Measurements from ENCODE around the gene MRPS27. TPM values are rescaled to one million over a fixed set of nuclear protein-coding genes. Genes with fewer than 3 reads are reported as not detected.

The MRPS27 gene
- total RNA-seq (2012; rRNA removed) (80.3 and 90.5 TPM in 2 replicates), polyA plus RNA-seq (2012; rRNA removed) (38.7 and 46.9 TPM in 2 replicates), Bru-seq, nascent RNA (percentile 81 among the genes with signal in this experiment), BruChase-seq, experiment 1, labeled RNA remaining after a 6-hour chase (percentile 67 among the genes with signal in this experiment), BruChase-seq, experiment 2, labeled RNA remaining after a 2-hour chase (percentile 67 among the genes with signal in this experiment)
- polyA plus RNA-seq (2012; cell fraction: cytosol; rRNA removed): 21.4 and 34.8 TPM in 2 replicates
- 20.3 and 37.8 TPM in 2 replicates for polyA plus RNA-seq (2012; cell fraction: nucleus; rRNA removed; ENCODE audit: low replicate concordance)
- long read RNA-seq, transcript MRPS27-201 (11 exons, 2,785 nt): major isoform, 56 of 76 reads
- long read RNA-seq, partial matches to known transcripts: 3 of 76 reads
- long read RNA-seq, other reads (novel, unspliced or antisense): 13 of 76 reads

DNA sequence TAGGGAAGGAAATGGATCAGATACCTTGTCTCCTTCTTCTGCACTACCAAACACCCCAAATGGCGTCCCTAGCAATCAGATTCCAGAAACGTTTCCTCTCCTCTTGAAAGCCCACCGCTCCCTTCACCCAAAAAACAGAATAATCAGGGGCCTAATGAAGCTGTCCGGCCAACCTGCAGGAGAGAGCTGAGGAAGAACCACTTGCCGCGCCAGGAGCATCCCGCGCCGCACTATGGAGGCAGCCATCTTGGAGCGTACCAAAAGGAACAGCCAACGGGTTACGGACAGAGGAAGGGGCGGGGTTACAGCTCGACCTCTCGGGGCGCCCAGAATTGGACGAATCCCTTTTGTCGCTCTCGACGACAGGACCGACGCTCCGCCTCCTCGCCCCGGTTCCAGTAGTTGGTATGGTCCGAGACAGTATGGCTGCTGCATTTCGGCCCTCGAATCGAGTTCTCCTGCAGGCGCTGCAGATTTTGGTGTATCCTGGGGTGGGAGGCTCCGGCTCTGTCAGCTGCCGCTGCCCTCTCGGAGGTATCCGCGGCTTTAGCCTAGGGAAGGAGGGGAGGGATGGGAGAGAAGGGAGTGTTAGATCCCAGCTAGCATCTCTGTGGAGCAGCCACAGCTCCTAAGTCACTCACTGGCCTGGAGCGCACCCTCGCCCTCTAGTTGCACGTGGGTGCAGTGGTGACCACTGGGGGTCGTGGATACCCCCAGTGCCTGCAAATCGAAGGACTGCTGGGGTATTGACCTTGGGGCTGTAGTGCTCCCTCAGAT is at the start of gene MRPS27, which contains the start of gene PTCD2:
TSS of gene MRPS27 (minus strand) at position 265 of the 777 bp plus-strand sequence. CDS start at position 246, 19 bp downstream.
TSS of gene PTCD2 (plus strand) at position 398 of the 777 bp plus-strand sequence. CDS start at position 408, 10 bp downstream.
- in situ Hi-C loops (cut with MboI; ENCODE audit: low sequenced_read_pairs): loop anchor here (25.0 kb wide), 1 partner anchor 733 kb away; the partner anchor contains the start of gene MCCC2
- 0 out of 2 replicates have a peak, but pooled peaks have one; percentile 3 for TF ChIP-seq CTCF (conservative IDR thresholded peaks at IDR 0.05; ENCODE audit: low read depth, low read length)
- no peak for TF ChIP-seq ELK1 (IDR thresholded peaks at IDR 0.05; ENCODE audit: borderline replicate concordance, low read depth, low read length)
- TF ChIP-seq, protein P1, sequence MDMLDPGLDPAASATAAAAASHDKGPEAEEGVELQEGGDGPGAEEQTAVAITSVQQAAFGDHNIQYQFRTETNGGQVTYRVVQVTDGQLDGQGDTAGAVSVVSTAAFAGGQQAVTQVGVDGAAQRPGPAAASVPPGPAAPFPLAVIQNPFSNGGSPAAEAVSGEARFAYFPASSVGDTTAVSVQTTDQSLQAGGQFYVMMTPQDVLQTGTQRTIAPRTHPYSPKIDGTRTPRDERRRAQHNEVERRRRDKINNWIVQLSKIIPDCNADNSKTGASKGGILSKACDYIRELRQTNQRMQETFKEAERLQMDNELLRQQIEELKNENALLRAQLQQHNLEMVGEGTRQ (IDR thresholded peaks at IDR 0.05; ENCODE audit: low read depth, low read length): no peak
- no peak for TF ChIP-seq CEBPB (IDR thresholded peaks at IDR 0.05; ENCODE audit: low read depth, low read length)
- TF ChIP-seq SMC3 (IDR thresholded peaks at IDR 0.05; ENCODE audit: low read depth, low read length): no peak
- peak; percentile 67; the same call in 1 of the 2 replicates for TF ChIP-seq MAZ (IDR thresholded peaks at IDR 0.05; ENCODE audit: borderline replicate concordance, low read depth, low read length)
- no peak for TF ChIP-seq NFE2L2 (IDR thresholded peaks at IDR 0.05; ENCODE audit: low read depth, low read length)
- peak; percentile 96 for TF ChIP-seq BHLHE40 (IDR thresholded peaks at IDR 0.05; ENCODE audit: low read depth, low read length)
- TF ChIP-seq MAFK (IDR thresholded peaks at IDR 0.05; ENCODE audit: low read depth, low read length): no peak
- no peak for TF ChIP-seq FOS (IDR thresholded peaks at IDR 0.05; ENCODE audit: low read depth, low read length)
- peak; percentile 74 for TF ChIP-seq POLR2A (IDR thresholded peaks at IDR 0.05; ENCODE audit: low read depth, low read length)

More for the DNA sequence above, at the start of gene MRPS27, which contains the start of gene PTCD2:
- Histone ChIP-seq H2BK15ac (ENCODE audit: low read depth, low read length) (0 out of 3 replicates have a peak within 1 kb of the TSS, but pooled peaks have one; percentile 17), H3K27me3 (ENCODE audit: control insufficient read depth, insufficient read depth, low read length) (no peaks in the 10 kb centered on the region), H4K91ac (ENCODE audit: insufficient read depth, low read depth, low read length) (peak within 1 kb of the TSS; percentile 90), H3K4me3 (ENCODE audit: insufficient read depth, low read depth, low read length) (peak within 1 kb of the TSS; percentile 72), H3K18ac (ENCODE audit: low read depth, low read length) (0 out of 2 replicates have a peak within 1 kb of the TSS, but pooled peaks have one; percentile 16), H3K27ac (ENCODE audit: insufficient read depth, low read length) (peak within 1 kb of the TSS; percentile 84), H3K36me3 (ENCODE audit: control insufficient read depth, insufficient read depth, low read length) (no peaks in the 10 kb centered on the region), H3K14ac (replicated peaks; ENCODE audit: low read depth, low read length) (peak within 1 kb of the TSS; percentile 93), H3K56ac (ENCODE audit: extremely low read depth, insufficient read depth, low read length) (peak within 1 kb of the TSS; percentile 87), H2BK20ac (ENCODE audit: low read depth, low read length) (no peak within 1 kb of the TSS), H2BK5ac (ENCODE audit: low read depth, low read length, poor library complexity, severe bottlenecking) (peak within 1 kb of the TSS; percentile 73), H3K4ac (ENCODE audit: low read depth, low read length) (peak within 1 kb of the TSS; percentile 88), H4K5ac (ENCODE audit: low read depth, low read length) (peak within 1 kb of the TSS; percentile 63), H3K9ac (ENCODE audit: low read depth, low read length) (peak within 1 kb of the TSS; percentile 88), H3K9me3 (ENCODE audit: control insufficient read depth, insufficient read depth, low read length) (no peaks in the 10 kb centered on the region), H2BK120ac (ENCODE audit: low read depth, low read length) (peak within 1 kb of the TSS; percentile 57; the same call in 1 of the 2 replicates), H3K79me1 (ENCODE audit: low read depth in 1 of 2, low read length in 2 of 2) (peaks cover 17 to 54% of the 10 kb centered on the region in 2 experiments), H4K8ac (ENCODE audit: low read depth in 2 of 2, low read length in 2 of 2) (peak within 1 kb of the TSS; percentile 92 to 97), H3K4me2 (ENCODE audit: low read depth, low read length) (peak within 1 kb of the TSS; percentile 89), H3K9me1 (ENCODE audit: insufficient read depth, low read length) (peaks cover 7% of the 10 kb centered on the region), H3K4me1 (ENCODE audit: control insufficient read depth, insufficient read depth, low read length) (peaks cover 2% of the 10 kb centered on the region; the same call in 1 of the 2 replicates), H2AFZ (replicated peaks; ENCODE audit: low read length, poor library complexity) (peak within 1 kb of the TSS; percentile 96), H2AK9ac (replicated peaks; ENCODE audit: low read depth, low read length, poor library complexity) (peak within 1 kb of the TSS; percentile 85), H4K20me1 (ENCODE audit: insufficient read depth, low read length) (no peaks in the 10 kb centered on the region), H3K23ac (ENCODE audit: low read depth, low read length) (peak within 1 kb of the TSS; percentile 93; the same call in 1 of the 2 replicates), H2AK5ac (ENCODE audit: low read depth, low read length) (peak within 1 kb of the TSS; percentile 89)
- 1% methylated on average over 28 of the region's 40 CpGs; no CpG with 5 or more reads in 1 of the 2 experiments for WGBS, 2 experiments (ENCODE audit: extremely low coverage in 2 of 2, insufficient read length in 1 of 2)
- intact Hi-C loops (cut with micrococcal nuclease) (loop anchor here (2.0 kb wide), 1 partner anchor 205 kb away; no protein-coding TSS in a partner anchor), dilution Hi-C loops (cut with HindIII; ENCODE audit: low sequenced_read_pairs, unreplicated experiment) (no loop called here)
- peak; percentile 99 for DNase-seq
- ChIA-PET CTCF (no interaction called here), POLR2A (ENCODE audit: unreplicated experiment) (interaction anchor here (0.6 to 0.9 kb wide), 3 partner anchors 12 to 305 kb away, joined by 3 to 5 read pairs (median 4); no protein-coding TSS in a partner anchor)
- peak; percentile 99 for ATAC-seq (ENCODE audit: low read depth)
- no TSS peak for BruUV-seq (replicated peaks)
